ENCODE results near the gene PARVB. TPM values are rescaled to one million over a fixed set of nuclear protein-coding genes. Genes with fewer than 3 reads are reported as not detected.

Gene PARVB
- total and polyA plus RNA-seq, 10 of the 15 experiments (the other 5 are each of a cell fraction or from before 2014, with no cell fraction given), result 5.2 to 264 (median 76.0) TPM

- in situ Hi-C loops (cut with MboI), result no loop called here
- no TSS peak for BruUV-seq (replicated peaks)
Measured at GRCh38 chr22:44204739-44205515, 180.8 kb downstream of the PARVB start.

More at GRCh38 chr22:44204739-44205515, 180.8 kb downstream of the PARVB start:
- DNase-seq (ENCODE audit: low read depth, low spot score), result no peak
- no peaks in the 10 kb centered on the region for H3K27me3 ChIP-seq (replicated peaks in 1 of 2; ENCODE audit: control insufficient read depth in 2 of 2, insufficient read depth in 2 of 2, low read length in 1 of 2)
- no peak overlapping the region for H3K27ac ChIP-seq (ENCODE audit: control insufficient read depth, insufficient read depth)
- no peaks in the 10 kb centered on the region for H3K79me2 ChIP-seq (ENCODE audit: control insufficient read depth, insufficient read depth, low read length)
- TF ChIP-seq TCF3 (IDR thresholded peaks at IDR 0.05; ENCODE audit: borderline replicate concordance, insufficient read depth, low read depth, low read length), result no peak
- TF ChIP-seq POLR2A (IDR thresholded peaks at IDR 0.05; ENCODE audit: low read depth, low read length), result peak; percentile 36; the same call in 1 of the 2 replicates
- no peak for TF ChIP-seq NKRF (conservative IDR thresholded peaks at IDR 0.05)
- TF ChIP-seq BHLHE40 (IDR thresholded peaks at IDR 0.05; ENCODE audit: borderline replicate concordance in 1 of 2, low read depth in 2 of 2, low read length in 1 of 2), result 0 out of 4 replicates have a peak, but pooled peaks of 1 of the 2 experiments have one; percentile 13
- TF ChIP-seq TAF1 (IDR thresholded peaks at IDR 0.05; ENCODE audit: borderline replicate concordance, low read depth, low read length), result no peak
- no peak for TF ChIP-seq POLR2AphosphoS5 (IDR thresholded peaks at IDR 0.05; ENCODE audit: low read length)
- no peak overlapping the region for H2AFZ ChIP-seq (ENCODE audit: control insufficient read depth, low read depth, low read length)
- H3K36me3 ChIP-seq (ENCODE audit: control insufficient read depth in 2 of 2, insufficient read depth in 2 of 2, low read length in 1 of 2), result no peaks in the 10 kb centered on the region
- no peak overlapping the region for H3K4me3 ChIP-seq
- ATAC-seq, result peak; percentile 65
- intact Hi-C loops (cut with micrococcal nuclease; ENCODE audit: unreplicated experiment), result no loop called here
- WGBS (ENCODE audit: insufficient coverage, insufficient replicate concordance, low lambda C conversion rate, missing lambda C conversion rate), result 50% methylated on average over 13 of the region's 16 CpGs
- H3K4me2 ChIP-seq (ENCODE audit: control insufficient read depth, insufficient read depth), result no peak overlapping the region
- H3K9me3 ChIP-seq (replicated peaks; ENCODE audit: control insufficient read depth, insufficient read depth, low read length), result no peaks in the 10 kb centered on the region; the same call in 2 of the 3 replicates
- H3K9ac ChIP-seq (ENCODE audit: control insufficient read depth, insufficient read depth, low read length), result no peak overlapping the region
- ChIA-PET RAD21 (ENCODE audit: unreplicated experiment) (no interaction called here), SMC1A (ENCODE audit: uncharacterized antibody, unreplicated experiment) (no interaction called here), POLR2A (no interaction called here), CTCF (no interaction called here)
- no peak for FAIRE-seq
- peaks cover 12% of the 10 kb centered on the region for H3K4me1 ChIP-seq (ENCODE audit: control insufficient read depth, insufficient read depth, low read length)
- no peaks in the 10 kb centered on the region for H4K20me1 ChIP-seq (ENCODE audit: control insufficient read depth, insufficient read depth)

All from GM12878 (cell line).